HG02981 (cell line): ENCODE measurements around the gene GNG3.
"Not testable (repeated sequence)": the region's sequence is repeated elsewhere in the genome, so short reads cannot be mapped to it uniquely, and the experiment has no call there.

Experiments
- ATAC-seq: cut with Tn5 transposase; IDR thresholded peaks from one replicate; pipeline ENCODE4 v1.9.1; 2021; ENCODE audit warnings: mild to moderate bottlenecking, moderate library complexity; ENCODE audit not compliant: unreplicated experiment

The GNG3 gene

DNA sequence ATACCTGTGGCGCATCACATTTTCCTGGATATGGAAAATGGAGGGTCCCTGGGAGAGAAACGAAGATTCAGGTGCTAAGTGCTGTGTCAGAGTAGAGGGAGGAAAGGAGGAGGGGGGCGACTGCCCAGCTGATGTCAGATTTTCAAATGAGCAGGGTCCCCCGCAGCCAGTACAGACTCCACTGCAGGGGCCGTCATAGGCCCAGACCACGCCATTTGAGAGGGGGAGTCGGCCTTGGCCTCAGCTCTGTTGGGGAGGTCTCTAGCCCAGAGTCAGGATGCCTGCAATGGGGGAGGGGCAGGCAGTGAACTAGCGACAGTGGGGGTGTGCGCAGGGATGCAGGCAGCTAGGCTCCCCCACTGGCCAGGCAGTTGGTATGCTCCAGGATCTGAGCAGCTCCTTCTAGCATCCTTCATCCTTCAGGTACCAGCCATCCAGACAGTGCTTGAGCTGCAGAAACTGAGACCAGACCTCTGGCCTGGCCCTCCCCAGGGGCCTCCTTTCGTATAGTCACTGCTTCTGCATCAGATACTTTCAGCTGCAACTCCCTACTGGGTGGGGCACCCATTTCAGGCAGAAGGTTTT, at the start of gene GNG3, which contains the start of gene BSCL2:
Gene GNG3, plus strand, starts transcription at position 400 of the 585 bp plus-strand sequence. CDS start 620 bp downstream, outside the sequence.
Gene BSCL2, minus strand, starts transcription at position 148 of the 585 bp plus-strand sequence. CDS start 229 bp downstream, outside the sequence.
- no peak for ATAC-seq

DNA sequence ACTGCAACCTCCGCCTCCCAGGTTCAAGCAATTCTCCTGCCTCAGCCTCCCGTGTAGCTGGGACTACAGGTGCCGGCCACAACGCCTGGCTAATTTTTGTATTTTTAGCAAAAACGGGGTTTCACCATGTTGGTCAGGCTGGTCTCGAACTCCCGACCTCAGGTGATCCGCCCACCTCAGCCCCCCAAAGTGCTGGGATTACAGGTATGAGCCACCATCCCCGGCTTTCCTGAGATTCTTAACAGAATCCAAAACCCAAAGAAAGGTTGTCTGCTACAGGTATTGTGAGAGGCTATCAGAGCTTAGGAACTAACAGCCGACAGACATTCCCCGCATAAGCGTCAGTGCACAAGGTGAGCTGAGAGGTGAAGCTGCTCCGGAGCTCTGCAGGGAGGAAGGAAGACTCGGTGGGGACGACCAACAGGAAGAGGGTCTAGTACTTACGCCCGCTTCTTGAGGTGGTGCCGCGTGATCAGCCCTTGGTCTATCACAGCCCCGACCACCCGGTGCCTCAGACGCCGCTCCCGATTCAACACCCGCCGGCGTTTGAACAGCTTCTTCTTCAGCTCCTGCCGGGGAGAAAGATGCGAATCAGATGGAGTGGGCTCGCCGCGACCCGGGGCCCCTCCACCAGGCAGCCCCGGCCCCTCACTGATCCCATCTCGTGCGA, 42.9 kb upstream of the GNG3 start:
- ATAC-seq, result peak; percentile 15

DNA sequence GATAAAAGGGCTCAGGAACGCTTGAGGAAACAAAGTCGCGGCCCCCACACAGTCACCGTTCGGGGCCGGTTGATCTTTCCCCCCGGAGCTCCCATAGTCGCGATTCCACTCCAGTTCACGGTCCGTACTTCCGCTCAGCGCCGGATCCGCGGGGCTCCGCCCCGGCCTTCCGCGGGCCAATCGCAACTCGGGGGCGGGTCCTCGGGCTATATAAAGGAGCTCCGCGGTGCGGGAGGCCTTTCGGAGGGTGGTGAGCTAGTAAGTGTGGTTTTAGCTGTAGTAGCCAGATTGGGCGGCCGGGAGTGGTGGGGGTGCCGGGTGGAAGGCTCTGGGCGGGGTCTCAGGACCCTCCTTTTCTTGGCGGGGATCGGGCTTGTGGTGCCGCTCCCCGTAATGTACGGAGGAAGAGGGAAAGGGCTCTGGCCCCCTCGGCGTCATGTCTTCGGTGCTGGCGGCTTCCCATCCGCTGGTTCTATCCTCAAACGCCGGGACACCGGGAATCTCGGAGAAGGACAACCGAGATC, 42.3 kb upstream of the GNG3 start, which contains the start of the genes C11orf98 and CSKMT:
Gene C11orf98, minus strand, starts transcription at position 136 of the 524 bp plus-strand sequence. Its CDS starts 41 bp downstream, at position 95.
Gene CSKMT, plus strand, starts transcription at position 238 of the 524 bp plus-strand sequence. CDS start 568 bp downstream, outside the sequence.
- peak; percentile 86 for ATAC-seq

DNA sequence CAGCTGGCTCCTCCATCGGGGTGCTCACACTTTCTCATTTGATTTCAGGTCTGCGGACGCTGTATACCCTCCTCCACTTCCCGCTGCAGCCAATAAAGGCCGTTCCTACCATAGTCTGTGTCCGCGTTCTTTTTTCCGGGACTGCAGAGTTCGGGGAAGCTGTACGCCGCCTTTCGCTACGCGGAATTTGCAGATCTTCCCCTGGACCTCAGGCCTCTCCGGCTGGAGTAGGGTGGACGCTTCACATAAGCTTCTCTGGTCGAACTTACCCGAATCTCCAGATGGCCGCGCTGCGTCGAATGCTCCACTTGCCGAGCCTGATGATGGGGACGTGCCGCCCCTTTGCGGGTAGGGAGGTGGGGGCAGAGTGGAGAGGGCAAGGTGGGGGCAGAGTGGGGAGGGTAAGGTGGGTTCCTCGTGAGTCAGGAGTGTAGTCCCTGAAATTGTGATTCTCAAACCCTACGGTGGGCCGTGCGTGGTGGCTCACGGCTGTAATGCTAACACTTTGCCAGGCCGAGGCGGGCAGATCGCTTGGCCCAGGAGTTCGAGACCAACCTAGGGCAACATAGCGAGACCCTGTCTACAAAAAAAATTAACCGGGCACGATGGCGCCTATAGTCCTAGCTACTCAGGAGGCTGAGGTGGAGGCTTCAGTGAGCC, 41.7 kb upstream of the GNG3 start:
- peak; percentile 22 for ATAC-seq

DNA sequence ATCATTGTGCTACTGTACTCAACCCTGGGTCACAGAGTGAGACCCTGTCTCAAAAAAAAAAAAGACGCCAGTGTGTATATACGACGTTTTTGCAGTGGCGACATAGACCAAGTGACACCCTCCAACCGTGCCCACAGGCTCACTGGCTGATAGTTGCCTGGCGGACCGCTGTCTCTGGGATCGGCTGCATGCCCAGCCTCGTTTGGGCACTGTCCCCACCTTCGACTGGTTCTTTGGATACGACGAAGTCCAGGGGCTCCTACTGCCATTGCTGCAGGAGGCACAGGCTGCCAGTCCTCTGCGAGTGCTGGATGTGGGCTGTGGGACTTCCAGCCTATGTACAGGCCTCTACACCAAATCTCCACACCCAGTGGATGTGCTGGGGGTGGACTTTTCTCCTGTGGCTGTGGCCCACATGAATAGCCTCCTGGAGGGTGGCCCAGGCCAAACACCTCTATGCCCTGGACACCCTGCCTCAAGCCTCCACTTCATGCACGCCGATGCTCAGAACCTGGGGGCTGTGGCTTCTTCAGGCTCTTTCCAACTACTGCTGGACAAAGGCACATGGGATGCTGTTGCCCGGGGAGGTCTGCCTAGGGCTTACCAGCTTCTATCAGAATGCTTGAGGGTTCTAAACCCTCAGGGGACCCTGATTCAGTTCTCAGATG, 41.1 kb upstream of the GNG3 start:
- ATAC-seq, result no peak

DNA sequence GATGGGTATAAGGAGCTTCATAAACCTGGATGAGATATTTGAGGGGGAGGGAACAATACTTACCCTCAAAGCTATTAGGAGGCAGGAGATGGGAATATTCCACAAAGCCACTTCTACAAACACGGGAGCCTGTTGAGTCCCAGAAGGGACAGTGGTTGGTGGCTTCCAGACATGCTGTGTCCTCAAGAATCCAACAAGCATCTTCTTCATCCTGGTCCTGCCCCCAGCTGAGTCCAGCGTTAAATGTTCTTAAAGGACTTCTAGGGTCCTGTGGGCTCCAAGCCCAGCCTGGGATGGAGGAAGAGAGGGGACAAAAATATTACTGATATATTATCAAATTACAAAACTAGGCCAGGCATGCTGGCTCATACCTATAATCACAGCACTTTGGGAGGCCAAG, 40.0 kb upstream of the GNG3 start:
- no peak for ATAC-seq

DNA sequence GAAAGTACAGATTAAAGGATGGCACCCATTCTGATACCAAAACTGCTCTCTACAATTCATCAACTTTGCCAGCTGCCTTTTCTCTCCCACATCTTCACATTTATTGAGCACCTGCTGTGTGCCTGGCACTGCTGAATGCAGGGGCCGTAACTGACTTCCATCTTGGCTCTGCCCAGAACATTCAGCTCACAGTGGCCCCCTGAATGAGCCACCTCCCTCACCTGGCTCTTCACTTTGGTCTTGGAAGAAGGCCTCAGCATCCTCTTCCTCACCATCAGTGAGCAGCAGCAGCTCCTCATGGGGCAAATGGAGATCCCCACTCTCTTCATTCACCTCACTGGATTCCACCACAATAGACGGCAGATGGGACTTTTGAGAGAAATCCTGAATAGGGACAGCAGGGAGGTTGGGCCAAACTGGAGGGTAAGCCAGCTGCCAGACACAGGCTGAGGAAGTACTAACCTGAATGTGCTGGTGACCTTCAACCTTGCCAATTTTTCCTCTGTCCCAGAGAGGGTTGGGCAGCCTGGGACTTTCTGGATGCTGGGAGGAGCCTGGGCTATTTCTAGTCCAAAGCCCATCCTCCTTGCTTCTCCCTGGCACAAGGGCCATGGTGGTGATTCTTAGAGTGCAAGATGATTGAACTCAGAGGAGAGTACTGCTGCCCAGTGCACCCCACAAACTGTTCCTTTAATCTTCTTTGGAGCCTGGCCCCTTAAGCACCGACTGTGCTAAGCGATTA, 37.9 kb upstream of the GNG3 start:
- ATAC-seq, result no peak

DNA sequence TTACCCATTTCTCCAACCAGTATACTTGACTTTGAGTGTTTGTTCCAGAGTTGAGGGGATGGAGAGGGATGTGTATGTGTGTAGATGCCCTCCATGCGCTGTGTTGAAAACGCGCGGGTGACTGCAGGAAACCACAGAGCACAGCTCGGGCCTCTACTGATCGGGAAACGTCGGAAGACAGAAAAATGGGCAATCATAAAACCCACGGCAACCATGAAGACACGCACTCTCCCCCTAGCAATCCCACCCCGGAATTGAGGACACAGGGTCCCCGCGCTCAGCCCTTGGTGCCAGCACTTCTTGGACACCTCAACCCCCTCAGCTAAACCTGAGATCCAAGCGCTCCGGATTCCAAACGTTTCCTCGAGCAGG, 36.3 kb upstream of the GNG3 start:
- ATAC-seq, result peak; percentile 3

DNA sequence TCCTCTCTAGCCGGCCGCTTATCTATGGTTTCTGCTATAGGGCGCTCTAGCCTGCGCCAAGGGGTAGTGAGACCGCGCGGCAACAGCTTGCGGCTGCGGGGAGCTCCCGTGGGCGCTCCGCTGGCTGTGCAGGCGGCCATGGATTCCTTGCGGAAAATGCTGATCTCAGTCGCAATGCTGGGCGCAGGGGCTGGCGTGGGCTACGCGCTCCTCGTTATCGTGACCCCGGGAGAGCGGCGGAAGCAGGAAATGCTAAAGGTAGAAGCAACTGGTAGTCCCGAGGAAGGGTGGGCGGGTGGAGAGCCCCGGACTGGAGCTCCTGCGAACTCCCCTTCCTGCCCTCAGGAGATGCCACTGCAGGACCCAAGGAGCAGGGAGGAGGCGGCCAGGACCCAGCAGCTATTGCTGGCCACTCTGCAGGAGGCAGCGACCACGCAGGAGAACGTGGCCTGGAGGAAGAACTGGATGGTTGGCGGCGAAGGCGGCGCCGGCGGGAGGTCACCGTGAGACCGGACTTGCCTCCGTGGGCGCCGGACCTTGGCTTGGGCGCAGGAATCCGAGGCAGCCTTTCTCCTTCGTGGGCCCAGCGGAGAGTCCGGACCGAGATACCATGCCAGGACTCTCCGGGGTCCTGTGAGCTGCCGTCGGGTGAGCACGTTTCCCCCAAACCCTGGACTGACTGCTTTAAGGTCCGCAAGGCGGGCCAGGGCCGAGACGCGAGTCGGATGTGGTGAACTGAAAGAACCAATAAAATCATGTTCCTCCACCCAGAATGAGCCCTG, 35.7 kb upstream of the GNG3 start, which contains the start of the genes LBHD1 and UQCC3:
Gene LBHD1, minus strand, starts transcription at position 660 of the 782 bp plus-strand sequence. CDS start 2,236 bp downstream, outside the sequence.
Gene UQCC3, plus strand, starts transcription at position 66 of the 782 bp plus-strand sequence. Its CDS starts 73 bp downstream, at position 139.
- ATAC-seq, result peak; percentile 78

DNA sequence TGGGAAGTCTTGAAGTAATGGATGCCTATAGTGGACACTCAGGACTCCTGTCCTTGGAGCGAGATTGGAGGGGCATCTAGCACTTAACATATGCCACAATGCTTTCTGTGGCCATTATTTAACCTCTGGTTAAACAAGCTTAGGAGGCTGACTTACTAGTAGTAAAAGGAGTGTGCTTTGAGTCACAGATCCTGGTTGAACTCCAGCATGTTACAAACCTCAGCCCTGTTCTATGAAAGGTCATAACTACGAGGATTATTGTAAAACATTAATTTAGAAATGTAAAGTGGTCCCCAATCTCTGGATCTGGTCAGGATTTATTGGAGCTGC, 34.3 kb upstream of the GNG3 start:
- ATAC-seq, result no peak

DNA sequence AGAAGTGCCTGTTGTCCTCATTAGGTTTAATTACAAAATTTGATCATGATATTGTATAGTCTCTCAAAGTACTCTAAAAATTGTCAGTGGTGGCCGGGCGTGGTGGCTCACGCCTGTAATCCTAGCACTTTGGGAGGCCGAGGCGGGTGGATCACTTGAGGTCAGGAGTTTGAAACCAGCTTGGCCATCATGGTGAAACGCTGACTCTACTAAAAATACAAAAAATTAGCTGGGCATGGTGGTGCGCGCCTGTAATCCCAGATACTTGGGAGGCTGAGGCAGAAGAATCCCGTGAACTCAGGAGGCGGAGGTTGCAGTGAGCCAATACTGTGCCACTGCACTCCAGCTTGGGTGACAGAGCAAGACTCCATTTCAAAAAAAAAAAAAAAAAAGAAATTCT, 32.1 kb upstream of the GNG3 start:
- ATAC-seq, result not testable (repeated sequence)

DNA sequence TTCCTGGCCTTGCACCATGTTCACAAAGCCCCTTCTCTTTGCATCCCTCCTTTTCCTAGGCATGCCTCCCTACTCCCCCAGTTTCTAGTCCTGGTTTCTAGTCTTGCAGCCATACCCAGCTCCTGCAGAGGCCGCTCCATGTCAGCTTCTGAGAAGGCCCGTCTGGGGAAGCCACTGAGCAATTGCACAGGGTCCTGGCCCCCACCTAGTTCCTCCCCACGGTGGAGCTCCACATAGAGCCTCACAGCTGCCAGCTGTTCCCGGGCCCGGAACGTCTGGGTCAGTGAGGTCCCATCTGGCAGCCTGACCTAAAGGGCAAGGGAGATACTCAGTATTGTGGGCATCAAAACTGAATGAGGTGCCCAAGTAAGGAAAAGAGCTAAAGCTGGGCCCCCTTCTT, 30.8 kb upstream of the GNG3 start:
- no peak for ATAC-seq

DNA sequence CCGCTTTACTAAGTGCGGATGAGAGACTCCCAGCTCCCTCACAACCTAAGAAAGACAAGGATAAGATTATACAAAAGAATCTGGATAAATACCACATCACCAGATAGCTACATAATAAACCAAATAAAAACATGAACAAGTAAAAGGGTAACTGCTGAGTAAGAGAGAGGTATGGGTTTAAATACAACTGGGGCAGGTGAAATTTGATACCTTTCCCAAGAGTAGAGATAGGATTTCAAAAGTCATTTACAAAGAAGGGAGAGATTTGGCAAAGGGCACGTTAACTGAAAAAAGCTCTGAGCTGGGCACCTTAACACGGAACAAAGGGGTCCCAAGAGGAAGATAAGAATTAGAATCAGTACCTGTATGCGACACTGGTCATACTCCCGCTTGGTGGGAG, 30.3 kb upstream of the GNG3 start:
- ATAC-seq, result no peak

DNA sequence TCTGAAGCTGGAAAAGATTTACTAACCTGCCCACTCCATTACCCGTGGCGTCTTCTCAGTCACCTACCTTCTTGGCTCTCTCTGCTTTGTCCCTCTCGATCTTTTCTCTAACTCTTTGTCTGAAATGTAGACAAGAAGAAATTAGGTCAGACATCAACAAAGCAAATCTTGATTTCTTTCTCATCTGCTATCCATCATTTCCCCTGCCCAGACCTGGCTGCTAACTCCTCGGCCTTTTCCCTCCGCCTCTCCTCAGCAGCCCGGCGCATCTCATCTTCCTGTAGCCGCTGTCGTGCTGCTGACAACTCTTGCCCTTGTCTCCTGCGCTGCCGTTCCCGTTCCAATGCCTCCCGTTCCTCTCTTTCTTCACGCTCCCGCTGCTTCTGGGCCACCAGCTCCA, 29.8 kb upstream of the GNG3 start:
- no peak for ATAC-seq

DNA sequence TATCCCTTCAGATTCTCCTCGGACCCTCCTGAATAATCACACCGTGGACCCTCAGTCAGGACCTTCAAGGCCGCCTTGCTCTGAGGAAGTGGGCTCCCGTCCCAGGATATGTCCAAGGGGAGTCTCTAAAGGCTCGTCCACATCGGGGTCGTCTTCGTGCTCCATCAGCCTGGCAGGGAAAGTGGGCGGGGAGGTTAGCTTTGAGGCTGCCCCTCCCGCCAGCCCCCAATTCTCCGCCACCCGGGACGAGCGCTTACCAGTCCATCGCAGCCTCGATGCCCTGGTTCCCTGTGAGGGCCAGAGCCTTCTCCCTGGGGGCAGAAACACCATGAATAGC, 29.1 kb upstream of the GNG3 start:
- ATAC-seq, result peak; percentile 6

DNA sequence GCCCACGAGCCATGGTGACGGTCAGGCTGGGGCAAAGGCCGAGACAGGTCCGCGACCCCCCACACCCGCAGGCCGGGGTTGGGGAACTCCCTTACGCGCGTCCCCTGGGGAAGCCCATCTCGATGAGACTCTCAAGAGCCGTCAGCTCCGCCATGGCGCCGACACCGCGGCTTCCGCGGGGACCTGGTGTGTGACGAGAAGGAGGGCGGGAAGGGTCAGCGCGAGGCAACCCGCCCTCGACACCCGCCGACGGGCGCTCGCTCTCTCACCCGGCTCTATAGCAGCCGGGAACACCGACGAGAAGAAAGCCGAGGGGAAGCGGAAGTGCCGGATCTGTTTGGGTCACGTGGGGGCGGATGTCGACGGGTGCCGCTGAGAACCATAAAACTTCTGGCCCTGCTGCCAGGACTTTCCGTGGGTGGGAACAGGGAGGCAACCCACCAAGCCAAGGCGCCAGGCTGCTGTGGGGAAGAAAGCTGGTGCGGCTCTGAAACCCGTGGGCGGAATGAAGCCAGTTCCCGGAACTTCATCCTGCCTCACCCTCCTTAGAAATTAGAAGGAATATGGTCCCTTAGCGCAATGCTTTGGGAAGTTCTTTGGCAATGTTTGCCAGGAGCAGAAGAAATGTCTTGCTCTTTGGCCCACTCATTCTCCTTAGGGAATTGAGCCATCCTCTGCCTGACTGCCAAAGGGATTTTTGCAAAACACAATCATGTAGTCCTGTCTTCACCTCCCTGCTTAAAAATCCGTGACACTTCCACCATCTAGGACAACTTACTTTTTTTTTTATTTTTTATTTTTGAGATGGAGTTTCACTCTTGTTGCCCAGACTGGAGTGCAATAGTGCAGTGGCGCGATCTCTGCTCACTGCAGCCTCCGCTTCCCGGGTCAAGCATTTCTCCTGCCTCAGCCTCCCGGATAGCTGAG, 28.4 kb upstream of the GNG3 start, which contains the start of gene UBXN1:
Gene UBXN1, minus strand, starts transcription at position 304 of the 927 bp plus-strand sequence. Its CDS starts 150 bp downstream, at position 154.
- peak; percentile 74 for ATAC-seq

DNA sequence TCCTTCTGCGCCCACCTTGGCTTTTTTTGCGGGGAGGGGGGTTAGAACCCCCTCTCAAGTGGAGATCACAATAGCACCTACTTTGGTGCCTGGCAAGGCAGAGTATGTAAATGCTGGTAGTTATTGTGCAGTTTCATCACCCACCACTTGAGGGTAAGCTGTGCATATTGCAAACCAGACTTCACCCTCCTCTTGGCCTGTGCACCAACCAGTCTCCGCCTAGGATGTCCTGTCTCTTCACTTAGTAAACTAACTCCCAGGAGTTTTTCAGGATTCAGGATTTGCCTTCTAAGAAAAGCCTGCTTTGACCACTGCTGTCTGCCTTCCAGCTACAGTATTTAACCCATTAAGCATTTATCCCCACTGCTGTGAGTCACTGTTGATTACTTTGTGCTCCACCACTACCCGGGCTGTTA, 26.6 kb upstream of the GNG3 start:
- peak; percentile 62 for ATAC-seq

DNA sequence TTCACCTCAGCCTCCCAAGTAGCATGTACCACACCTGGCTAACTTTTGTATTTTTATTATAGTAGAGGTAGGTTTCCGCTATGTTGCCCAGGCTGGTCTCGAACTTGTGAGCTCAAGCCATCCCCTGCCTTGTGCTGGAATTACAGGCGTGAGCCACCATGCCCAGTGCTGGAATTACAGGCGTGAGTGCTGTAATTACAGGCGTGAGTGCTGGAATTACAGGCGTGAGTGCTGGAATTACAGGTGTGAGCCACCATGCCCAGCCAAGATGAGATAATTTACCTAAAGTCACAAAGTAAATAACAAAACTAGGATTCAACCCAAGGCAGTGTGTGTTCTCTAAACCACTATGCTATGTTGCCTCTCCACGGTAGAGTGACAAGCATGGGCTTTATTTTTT, 25.0 kb upstream of the GNG3 start:
- ATAC-seq, result no peak
